NCI-H146 (cell line): ENCODE measurements around the gene STXBP5.

Experiments
- DNase-seq: peaks from one replicate; lab custom pipeline; 2025; lab: John Stamatoyannopoulos, UW

Gene STXBP5

DNA sequence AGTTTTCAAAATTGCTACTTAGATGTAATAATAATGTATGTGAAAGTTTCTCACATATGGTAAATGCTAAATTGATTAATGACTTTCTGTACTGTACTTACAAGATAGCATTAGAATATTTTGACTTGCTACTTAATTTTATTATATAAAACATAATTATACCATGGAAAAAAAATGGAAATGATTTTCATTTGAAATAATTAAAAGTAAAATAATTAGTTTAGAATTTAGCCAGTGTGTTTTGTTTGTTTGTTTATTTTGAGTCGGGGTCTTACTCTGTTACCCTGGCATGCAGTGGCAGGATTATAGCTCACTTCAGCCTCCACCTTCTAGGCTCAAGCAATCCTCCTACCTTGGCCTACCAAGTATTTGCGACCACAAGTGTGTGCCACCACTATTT, 7.1 kb downstream of the STXBP5 start:
- DNase-seq: no peak

GRCh38 chr6:147211831-147212230, 7.6 kb downstream of the STXBP5 start:
- no peak for DNase-seq

DNA sequence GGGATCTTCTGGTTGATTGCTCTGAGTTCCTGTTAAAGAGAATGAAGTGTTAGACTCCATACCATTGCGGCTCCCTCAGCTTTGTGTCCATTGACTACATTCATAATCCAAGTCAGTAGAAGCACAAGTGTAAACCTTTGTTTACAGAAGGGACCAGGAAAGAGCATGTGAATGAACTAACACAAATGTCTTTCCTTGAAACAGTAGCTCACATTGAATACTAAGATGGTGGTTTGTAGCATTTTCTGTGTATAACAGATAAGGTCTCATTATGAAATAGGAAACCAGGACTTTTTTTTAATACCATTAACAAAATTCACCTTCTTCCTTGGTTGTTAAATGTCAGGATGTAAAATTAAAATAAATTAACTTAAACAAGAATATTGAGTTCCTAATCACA, 8.4 kb downstream of the STXBP5 start:
- DNase-seq: no peak

DNA sequence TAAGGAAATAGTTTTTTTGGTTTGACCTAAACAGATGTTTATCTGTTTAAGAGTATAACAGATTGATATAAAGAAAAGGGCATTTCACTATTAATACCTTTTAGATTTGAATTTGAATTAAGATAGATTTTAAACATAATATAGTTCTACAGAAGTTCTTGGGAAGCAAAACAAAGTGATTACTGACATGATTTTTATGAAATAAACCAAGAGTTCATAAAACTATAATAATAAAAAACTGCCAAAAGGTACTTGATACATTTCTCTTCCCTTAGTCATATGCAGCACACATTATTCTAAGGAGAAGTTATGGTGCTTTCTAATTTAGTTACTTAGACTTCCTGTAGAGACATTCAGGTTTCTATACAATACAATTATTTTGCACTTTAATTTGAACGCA, 9.6 kb downstream of the STXBP5 start:
- no peak for DNase-seq

DNA sequence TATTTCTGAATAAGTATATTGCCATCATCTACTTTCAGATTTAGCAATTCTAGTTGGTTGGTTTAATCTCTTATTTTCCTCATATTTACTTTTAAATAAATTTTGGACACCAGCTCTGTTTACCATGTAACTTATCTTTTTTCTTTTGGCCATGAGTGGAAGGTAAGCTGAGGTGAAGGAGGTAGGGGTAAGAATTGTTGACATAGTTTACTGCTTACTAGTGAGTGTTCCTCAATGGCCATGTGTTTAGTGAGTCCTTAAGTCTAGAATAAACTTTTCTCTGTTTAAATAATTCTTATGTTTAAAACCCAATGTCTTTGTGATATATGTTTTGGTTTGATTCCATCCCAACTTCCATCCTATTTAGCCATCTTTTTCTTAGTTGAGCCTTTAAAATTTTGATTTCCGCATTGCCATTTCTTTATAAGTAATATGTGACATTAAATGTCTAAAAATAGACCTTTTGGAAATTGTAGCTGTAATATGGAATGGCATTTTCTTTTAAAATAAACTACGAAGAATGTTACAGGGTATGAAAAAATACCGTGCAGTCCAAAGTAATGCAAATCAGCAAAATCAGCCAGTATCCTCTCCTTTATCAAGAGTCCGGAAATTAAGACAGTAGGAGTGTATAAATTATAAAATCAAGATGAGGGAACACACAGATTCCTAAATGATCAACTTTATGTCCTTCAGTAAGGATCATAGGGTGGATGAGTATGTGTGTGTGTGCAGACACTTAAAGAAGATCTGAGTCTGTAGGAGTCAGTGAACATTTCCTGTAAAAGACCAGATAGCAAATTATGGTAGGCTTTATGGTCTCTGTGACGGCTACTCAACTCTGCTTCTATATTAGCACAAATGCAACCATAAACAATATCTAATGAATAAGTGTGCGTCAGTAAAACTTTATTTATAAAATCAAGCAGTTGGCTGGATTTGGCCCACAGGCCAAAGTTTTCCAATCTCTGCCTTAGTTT, 10.3 kb downstream of the STXBP5 start:
- no peak for DNase-seq

DNA sequence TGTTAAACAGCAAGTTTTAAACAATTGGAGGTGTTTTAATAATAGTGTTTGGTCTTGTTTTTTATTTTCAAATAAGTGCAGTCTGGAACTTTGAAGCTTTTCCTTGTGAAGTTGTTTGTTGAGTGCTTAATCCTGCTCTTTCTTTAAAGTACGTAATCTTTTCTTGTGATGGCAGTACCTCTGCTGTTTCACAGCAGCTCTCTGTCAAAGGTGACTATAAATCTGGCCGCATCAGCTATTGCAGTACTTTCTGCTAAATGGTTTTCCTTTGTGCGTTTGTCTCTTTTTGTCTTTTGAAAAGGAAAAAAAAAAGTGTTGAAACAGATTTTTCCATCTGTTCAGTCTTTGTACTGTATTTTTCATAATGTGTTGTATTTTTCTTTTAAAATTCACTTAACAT, 12.7 kb downstream of the STXBP5 start:
- no peak for DNase-seq

GRCh38 chr6:147217840-147218404, 13.7 kb downstream of the STXBP5 start:
- DNase-seq: no peak

DNA sequence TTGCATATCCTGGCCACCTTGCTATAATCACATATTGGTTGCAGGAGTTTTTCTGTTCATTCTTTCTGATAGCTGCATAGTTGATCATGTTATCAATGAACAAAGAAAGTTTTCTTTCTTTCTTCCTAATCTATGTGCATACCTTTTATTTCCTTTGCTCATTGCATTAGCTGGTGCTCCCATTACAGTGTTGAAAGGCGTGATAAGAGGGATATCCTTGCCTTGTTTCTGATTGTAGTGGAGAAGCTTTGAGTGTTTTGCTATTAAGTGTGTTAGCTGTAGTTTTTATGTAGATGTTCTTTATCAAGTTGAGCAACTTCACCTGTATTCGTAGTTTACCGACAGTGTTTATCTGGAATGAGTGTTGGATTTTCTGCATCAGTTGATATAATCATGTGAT, 14.6 kb downstream of the STXBP5 start:
- DNase-seq: no peak

- no peak for DNase-seq
Measured at GRCh38 chr6:147219463-147219862, 15.2 kb downstream of the STXBP5 start.

- DNase-seq: no peak
Measured at GRCh38 chr6:147220345-147220744, 16.1 kb downstream of the STXBP5 start.

GRCh38 chr6:147221739-147222138, 17.5 kb downstream of the STXBP5 start:
- no peak for DNase-seq

- DNase-seq: no peak
Measured at GRCh38 chr6:147222160-147222838, 18.1 kb downstream of the STXBP5 start.

DNA sequence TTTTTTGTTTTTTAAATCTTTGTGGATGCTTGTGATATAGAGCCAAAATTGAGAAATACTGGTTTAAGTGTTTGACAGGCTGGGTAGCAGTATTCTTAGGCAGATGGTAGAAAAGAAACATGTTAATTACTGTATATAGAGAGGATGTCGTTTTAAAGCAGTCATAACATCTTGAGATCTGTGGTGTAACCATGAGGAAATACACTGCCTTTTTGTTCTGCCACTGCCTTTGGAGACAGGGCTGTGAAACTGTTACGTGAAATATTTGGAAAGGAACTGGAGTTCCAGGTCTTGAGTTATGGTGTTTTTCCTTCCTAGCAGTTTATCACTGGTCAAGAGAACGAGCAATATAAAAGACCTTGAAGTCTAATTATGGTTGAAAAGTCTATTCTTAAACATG, 19.5 kb downstream of the STXBP5 start:
- no peak for DNase-seq

GRCh38 chr6:147226163-147226724, 22.0 kb downstream of the STXBP5 start:
- no peak for DNase-seq

- DNase-seq: no peak
Measured at GRCh38 chr6:147226877-147227276, 22.7 kb downstream of the STXBP5 start.

DNA sequence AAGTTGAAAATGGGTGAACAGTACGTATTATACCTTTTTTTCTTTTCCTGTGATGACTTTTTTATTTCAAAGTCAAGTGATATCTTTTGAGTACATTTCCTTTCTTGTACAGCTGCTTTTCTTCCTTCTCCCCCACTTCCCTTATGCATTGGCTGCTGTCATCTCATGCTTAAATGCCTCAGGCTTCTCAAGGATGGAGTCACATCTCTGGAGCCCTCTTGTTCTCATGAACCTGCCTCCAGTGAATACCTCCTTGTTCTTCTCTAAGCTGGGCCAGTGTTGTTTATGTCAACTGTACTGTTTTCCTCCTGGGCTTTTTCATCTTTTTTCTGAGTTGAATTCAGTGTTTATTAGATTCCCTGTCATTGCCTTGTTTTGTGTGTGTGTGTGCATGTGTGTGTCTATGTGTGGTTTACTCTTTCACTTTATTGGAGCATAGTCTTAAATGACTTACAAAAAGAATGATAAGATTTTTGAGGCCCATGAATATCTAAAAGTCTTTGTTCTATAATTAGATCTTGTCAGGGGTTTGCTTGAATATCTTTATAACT, 23.6 kb downstream of the STXBP5 start:
- no peak for DNase-seq

DNA sequence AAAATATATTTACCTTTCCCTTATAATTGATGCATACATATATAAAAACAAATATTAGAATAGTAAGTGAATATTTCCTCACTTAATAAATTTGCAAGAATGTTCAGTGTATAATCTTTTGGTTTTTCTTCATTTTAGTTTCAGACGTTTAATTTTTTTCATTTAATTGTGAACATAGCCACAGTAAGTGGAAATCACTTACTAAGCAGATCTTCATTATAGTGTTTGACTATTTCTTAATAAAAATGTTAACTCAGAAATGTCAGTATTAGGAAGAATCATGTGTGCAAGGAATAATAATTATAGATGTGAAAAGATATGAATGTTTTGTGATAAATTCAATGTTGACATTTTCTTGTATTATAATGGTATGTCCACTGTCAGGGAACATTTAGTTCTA, 27.4 kb downstream of the STXBP5 start:
- no peak for DNase-seq

DNA sequence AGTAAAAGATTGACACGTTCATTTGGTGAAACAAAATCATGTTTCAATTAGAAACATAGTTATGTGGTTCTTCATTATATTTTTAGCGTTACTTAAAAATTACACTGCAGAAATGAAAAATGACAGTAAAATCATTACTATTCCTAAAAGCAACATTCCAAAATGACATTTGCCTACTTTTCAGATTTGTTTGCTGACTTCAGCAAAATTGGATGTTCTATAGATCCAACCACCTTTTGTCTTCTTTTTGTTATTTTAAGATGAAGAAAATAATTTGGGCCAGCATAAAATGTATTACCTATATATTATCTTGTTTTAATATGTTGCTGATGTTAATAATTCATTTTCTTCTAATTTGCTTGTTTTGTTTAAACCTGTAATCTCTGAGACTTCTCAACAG, 30.5 kb downstream of the STXBP5 start:
- no peak for DNase-seq

DNA sequence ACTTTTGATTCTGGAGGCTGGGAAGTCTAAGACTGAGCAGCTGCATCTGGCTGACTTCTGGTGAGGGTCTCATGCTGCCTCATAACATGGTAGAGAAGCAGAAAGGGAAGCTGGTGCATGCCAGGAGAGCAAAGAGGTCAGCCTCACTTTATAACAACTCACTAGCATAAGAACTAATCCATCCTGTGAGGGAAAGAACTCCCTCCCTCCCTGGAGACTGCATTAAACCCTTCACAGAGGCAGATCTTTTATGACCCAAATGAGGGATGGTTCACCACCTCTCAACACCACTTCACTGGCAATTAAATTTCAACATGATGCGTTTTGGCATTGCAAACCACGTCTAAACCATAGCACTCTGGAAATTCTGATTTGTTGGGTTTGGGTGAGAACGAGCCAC, 33.9 kb downstream of the STXBP5 start:
- no peak for DNase-seq

DNA sequence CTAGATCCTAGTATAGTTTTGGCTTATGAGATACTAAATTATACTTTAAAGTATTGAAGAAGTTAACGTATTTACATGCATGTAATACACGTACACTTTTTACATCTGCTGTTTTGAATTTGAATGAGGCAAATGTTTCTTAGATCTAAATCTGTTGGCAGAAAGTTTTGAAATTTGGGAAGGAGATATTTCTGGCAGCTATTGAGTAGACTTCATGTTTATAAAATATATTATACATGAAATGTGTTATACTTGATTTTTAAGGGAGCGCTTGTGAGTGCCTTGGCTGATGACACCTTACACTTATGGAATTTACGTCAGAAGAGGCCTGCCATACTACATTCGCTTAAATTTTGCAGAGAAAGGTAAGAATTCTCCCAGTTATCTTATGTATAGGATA, 34.7 kb downstream of the STXBP5 start:
- no peak for DNase-seq

DNA sequence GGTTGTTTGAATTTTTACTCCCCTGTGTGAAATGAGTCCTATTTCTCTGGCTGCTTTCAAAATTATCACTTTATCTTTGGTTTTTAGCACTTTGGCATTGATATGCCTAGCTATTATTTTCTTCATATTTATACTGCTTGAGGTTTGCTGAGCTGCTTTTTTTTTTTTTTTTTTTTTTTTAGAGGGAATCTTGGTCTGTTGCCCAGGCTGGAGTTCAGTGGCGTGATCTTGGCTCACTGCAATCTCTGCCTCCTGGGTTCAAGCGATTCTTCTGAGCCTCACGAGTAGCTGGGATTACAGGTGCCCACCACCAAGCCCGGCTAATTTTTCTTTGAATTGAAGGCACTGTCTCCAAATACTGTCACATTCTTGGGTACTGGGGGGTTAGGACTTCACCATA, 40.6 kb downstream of the STXBP5 start:
- no peak for DNase-seq

DNA sequence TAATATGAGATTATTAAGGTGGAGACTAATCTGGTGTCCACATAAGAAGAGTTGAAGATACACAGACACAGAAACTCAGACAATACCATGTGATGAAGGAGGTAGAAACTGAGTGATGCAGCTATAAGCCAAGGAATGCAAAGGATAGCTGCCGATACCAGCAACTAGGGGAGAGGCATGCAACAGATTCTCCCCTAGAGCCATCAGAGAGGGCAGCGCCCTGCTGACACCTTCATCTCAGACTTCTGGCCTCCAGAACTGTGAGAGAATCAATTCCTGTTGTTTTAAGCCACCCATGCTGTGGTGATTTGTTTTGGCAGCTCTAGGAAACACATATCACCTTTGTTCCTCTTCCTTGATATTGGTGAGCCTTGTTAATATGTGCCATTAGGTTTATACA, 41.5 kb downstream of the STXBP5 start:
- no peak for DNase-seq
